ENCODE measurements around the gene TSHZ1.

TSHZ1 gene

DNA sequence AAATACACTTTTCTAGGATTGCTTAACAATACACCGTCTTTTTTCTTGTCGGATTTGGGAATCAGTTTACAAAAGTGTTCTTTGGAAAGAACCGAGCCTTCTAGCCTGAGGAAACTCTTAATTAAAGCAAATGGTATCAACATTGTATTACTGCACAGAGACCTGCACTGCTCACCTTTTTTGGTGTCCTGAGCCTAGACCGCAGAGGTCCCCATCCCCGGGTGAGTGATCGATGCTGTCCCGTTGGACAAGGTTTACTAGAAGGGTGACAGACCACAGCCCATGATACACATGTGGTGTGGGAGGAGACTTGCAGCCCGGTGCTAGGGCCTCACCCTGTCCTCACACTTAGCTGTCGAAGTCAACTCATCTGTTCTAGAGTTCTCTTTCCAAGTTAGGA is 55.3 kb downstream of the TSHZ1 start:
- DNase-seq (ENCODE audit: low read depth in 4 of 4, low spot score in 1 of 4), result no peak

- DNase-seq (ENCODE audit: low read depth in 4 of 4, low spot score in 1 of 4), result no peak
Measured at GRCh38 chr18:75267643-75268363, 57.2 kb downstream of the TSHZ1 start.

- DNase-seq (ENCODE audit: low read depth in 4 of 4, low spot score in 1 of 4), result no peak
Measured at GRCh38 chr18:75268364-75268646, 57.7 kb downstream of the TSHZ1 start.

DNA sequence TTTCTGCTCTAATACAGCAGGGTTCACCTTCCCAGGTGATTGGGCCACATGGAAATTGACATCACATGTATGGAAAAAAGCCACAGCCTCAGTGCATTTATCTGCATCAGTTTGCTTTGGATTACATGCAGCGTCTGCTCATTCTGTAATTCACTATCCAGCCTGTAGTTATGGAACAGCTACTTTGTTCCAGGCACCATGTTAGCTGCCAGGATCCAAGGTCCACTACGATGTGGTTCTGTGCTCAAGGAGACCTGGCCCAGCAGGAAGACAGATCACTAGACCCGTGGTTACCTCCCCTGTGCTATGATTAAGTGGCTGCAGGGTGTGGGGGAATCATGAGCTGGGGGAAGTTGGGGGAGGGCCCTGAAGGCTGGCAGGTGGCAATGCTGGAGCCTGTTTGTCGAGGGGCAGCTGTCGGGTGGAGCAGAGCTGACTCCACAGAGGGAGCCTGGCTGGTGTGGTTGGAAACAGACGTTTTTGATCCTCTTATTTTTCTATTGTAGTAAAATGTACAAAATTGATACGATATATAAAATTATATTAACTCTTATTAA is 58.6 kb downstream of the TSHZ1 start:
- DNase-seq (ENCODE audit: low read depth in 4 of 4, low spot score in 1 of 4), result no peak

GRCh38 chr18:75269696-75270095 is 59.1 kb downstream of the TSHZ1 start:
- DNase-seq (ENCODE audit: low read depth in 4 of 4, low spot score in 1 of 4), result no peak

- no peak for DNase-seq (ENCODE audit: low read depth in 4 of 4, low spot score in 1 of 4)
Measured at GRCh38 chr18:75271952-75272351, 61.4 kb downstream of the TSHZ1 start.

DNA sequence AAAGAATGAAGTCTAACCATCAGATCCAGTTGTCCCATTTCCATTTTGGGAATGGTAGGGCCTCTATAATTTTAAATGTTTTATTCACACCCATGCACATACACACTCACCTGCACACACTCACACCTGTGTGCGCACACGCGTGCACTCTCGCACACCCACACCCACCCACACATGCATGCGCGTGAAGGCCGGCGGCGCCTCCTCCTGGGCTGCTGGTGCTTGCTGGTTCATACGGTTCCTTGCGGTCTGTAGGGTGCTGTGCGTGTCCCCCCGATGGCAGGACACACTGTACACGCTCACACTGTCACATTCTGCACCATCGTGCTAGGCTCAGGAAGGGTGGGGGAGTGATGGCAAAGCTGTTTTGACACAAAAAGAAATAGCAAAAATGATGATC is 63.2 kb downstream of the TSHZ1 start:
- DNase-seq (ENCODE audit: low read depth in 4 of 4, low spot score in 1 of 4), result no peak

DNA sequence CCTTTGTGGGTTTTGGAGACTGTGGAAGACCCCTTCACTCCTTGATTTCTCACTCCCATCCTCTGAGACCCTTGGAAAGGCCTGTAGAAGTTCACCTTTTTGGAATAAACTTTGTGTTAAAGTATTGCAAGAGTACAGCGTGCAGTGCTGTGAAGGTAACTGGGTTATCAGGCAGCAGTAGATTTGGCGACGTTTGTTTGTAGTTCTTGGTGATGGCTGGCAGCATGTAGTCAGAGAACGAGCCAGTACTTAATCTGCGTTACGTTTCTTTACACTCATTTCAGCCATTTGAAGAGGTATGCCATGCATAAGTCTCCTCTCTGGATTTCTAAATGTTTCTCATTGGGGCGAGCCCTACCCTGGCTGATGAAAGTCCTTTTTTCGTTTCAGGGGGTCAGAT is 64.6 kb downstream of the TSHZ1 start:
- DNase-seq (ENCODE audit: low read depth in 4 of 4, low spot score in 1 of 4), result no peak

DNA sequence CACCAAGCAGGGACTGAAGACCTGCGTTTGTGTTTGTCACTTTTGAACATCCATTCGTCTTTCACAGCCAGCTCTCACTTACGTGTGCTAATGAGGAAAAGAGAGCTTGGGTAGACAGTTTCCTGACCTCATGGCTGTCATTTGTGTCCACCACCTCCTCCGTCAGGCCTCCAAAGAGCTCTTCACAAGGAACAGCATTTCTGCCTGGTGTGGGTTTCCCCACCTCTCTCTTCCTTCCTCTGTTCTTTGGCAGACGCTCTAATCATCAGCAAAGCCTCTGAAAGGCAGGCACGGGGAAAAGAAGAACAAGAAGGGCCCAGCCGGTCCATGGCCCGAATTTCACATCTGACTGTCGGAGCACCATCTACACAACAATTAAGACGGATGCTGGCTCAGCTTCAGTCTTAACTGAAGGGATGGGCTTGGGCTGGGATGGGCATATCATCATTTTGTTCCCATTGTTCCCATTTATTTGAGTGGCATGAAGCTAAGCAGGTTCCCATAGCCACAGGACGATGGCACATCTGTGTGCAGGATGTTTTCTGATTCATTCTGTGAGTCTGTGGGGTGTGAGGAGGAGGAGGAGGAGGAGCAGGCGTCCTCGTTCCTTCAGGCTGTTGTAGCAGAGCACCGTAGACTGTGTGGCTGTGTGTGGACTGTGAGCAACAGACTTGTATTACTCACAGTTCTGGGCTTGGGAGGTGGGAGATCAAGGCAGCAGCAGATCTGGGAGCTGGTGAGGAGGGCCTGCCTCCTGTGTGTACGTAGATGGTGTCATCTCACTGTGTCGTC is 66.4 kb downstream of the TSHZ1 start:
- DNase-seq (ENCODE audit: low read depth in 4 of 4, low spot score in 1 of 4), result no peak

- DNase-seq (ENCODE audit: low read depth in 4 of 4, low spot score in 1 of 4), result no peak
Measured at GRCh38 chr18:75277610-75277928, 67.0 kb downstream of the TSHZ1 start.

DNA sequence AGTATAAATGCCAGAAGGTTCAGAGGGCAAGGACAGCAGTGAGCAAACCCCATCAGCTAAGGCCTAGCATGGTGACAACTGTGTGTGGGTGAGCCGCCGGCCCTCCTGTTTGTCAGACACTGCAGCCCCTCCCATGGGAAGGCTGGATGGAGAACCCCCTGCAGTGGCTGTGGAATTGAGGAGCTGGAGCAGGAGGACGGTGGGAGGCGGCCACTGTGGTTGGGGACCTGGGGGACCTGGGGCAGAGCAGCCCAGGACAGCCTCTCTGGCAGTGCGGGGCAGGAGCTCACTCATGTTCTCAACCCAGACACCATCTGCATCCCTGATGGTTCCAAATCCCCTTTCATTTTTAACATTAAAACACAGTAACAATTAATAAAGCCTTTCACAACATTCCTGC is 68.8 kb downstream of the TSHZ1 start:
- no peak for DNase-seq (ENCODE audit: low read depth in 4 of 4, low spot score in 1 of 4)

DNA sequence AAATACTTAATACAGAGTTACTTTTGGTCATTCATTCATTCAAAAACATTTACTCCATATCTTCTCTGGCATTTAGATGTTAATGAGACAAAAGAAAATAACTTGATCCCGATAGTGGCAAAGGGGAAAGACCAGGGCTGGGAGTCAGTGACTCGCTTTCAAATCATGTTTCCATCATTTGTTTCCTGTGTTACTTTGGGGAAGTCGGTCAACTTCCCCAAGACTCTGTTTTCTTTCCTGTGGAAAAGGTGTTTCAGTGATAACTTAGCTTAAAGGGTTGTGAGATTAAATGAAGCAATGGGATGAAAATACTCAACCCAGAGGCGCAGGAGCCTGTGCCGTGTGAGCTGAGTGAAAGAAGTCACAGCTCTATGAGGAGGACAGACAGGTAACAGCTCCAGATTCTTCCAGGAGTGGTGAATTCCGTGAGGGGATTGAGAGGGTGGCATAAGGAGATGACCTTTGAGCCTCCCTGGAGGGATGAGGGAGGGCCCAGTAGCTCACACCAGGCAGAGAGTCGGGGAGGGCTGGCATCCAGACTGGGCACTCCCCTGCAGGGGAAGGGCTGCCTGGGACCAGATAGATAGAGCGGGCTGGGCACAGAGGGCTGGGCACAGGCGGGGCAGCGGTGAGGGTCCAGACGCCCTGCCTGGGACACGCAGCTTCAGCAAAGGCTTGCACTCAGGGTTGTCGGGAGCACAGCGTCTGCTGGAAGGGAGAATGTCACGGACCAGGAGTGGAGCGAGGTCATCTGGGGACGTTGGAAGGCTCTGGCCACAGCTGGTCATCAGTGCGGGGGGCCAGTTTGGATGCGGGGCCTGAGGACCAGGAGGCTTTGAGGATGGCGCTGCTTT is 70.1 kb downstream of the TSHZ1 start:
- DNase-seq (ENCODE audit: low read depth in 4 of 4, low spot score in 1 of 4), result no peak

DNA sequence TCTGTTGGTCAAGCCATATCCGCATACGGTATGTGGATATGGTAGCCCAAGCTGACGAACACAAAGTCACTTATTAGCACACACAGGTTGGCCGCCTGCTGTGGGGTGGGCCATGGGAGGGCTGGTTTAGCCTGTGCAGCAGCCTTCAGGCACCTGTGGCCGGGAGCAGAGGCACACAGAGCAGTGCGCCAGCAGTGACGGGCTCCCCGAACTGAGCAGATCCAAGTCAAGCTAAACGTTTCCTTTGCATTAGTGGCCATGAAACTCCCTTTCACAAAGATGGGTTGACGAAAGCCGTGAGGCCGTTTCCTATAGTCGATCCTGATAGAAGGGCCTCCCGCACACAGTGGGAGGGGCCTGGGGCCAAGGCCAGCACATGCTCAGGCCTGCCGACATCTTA is 72.1 kb downstream of the TSHZ1 start:
- no peak for DNase-seq (ENCODE audit: low read depth in 4 of 4, low spot score in 1 of 4)

- DNase-seq (ENCODE audit: low read depth in 4 of 4, low spot score in 1 of 4), result no peak
Measured at GRCh38 chr18:75283731-75284130, 73.1 kb downstream of the TSHZ1 start.

DNA sequence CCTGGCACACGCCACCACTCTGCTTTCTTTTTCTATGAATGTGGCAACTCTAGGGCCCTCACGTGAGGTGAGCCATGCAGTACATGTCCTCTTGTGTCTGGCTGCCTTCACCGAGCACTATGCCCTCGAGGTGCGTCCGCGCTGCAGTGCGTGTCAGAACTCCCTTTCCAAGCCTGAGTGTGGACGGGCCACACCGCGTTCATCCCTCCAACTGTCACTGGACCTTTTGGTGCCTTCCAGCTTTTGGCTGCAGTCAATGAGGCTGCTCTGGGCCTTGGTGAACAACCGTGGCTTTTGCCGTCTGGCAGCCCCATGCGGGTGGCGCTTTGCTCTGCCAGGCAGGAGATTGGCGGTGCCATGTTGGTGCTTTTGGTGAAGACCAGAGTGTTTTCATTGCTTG is 74.0 kb downstream of the TSHZ1 start:
- no peak for DNase-seq (ENCODE audit: low read depth in 4 of 4, low spot score in 1 of 4)

- no peak for DNase-seq (ENCODE audit: low read depth in 4 of 4, low spot score in 1 of 4)
Measured at GRCh38 chr18:75285876-75286275, 75.3 kb downstream of the TSHZ1 start.

GRCh38 chr18:75287006-75287405 is 76.4 kb downstream of the TSHZ1 start:
- no peak for DNase-seq (ENCODE audit: low read depth in 4 of 4, low spot score in 1 of 4)

DNA sequence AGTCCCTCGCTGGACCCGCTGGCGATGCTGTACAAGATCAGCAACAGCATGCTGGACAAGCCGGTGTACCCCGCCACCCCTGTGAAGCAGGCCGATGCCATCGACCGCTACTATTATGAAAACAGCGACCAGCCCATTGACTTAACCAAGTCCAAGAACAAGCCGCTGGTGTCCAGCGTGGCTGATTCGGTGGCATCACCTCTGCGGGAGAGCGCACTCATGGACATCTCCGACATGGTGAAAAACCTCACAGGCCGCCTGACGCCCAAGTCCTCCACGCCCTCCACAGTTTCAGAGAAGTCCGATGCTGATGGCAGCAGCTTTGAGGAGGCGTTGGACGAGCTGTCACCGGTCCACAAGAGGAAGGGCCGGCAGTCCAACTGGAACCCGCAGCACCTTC is 77.1 kb downstream of the TSHZ1 start:
- DNase-seq (ENCODE audit: low read depth in 4 of 4, low spot score in 1 of 4), result no peak

DNA sequence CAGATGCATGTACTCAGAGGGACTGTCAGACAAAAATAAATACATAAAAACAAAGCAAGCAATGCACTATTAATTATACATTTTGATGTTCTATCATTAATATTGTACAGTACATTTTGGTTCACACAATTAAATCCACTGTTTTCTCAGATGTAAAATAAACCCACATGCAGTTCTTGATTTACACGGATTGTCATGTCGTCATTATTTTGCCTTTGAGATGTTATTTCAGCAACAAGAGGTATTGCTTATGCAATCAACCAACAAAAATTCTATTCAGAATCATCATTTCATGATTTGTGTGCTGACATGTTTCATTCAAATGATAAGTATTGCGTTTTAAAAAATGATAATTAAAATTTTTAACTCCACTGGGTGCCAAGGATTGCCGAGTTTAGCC is 79.2 kb downstream of the TSHZ1 start:
- DNase-seq (ENCODE audit: low read depth in 4 of 4, low spot score in 1 of 4), result no peak

DNA sequence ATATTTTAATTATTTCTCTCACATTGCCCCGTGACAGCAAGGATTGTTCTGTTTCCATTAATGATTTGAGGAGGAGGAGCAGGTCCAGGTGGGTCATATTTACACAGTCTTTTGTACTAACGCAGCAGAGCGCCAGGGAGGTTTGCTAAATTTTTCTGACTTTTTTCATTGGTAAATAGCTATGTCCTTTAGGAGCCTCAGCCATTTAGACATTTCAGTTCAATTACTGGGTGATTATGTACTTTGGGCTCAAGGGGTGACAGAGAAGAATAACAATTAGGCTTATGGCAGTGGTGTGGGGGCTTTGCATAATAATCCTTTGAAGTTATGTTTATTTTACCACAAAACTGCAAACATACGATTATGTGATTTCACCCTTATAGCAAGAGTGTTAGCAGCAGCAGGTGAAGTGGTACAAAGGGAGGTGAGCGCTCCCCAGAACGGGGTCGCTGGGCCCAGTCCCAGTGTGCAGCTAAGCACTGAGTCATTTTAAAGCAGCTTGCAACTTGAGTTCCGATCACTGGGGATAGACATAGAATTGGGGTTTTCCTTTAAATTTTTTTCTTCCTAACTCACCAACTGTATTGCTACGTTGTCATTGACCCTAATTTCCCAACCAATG is 80.3 kb downstream of the TSHZ1 start:
- no peak for DNase-seq (ENCODE audit: low read depth in 4 of 4, low spot score in 1 of 4)

GRCh38 chr18:75291460-75291859 is 80.9 kb downstream of the TSHZ1 start:
- no peak for DNase-seq (ENCODE audit: low read depth in 4 of 4, low spot score in 1 of 4)

DNA sequence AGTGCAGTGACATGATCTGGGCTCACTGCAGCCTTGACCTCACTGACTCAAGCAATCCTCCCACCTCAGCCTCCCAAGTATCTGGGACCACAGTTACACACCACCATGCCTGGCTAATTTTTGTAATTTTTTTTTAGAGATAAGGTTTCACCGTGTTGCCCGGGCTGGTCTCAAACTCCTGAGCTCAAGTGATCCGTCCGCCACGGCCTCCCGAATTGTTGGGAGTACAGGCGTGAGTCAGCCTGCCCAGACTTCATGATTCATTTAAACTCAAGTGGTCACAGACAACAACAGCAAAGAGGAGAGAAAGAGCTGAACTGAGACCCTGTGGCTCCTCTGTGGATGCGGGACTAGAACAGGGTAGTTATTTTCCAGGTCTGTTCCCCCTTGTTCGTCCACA is 83.0 kb downstream of the TSHZ1 start:
- no peak for DNase-seq (ENCODE audit: low read depth in 4 of 4, low spot score in 1 of 4)
